H9 (cell line): ENCODE data around the gene RNF41. TPM values are rescaled to one million over a fixed set of nuclear protein-coding genes. Genes with fewer than 3 reads are reported as not detected.

ENCODE experiments used
- DNase-seq: peaks from one replicate; pipeline ENCODE4 v3.0.0-alpha.2; 2017
- H2AFZ ChIP-seq: one replicate; pipeline ENCODE4 v1.6.1; 2013; ENCODE audit warnings: mild to moderate bottlenecking, low read length, control low read depth, moderate library complexity
- H2AK5ac ChIP-seq: 2 replicates; pipeline ENCODE4 v1.6.1; 2013; ENCODE audit warnings: low read length, control low read depth, mixed read lengths; ENCODE audit not compliant: insufficient read length
- H2BK120ac ChIP-seq: one replicate; pipeline ENCODE4 v1.6.1; 2013; ENCODE audit warnings: low read depth, mild to moderate bottlenecking, low read length, control low read depth, inconsistent platforms; ENCODE audit not compliant: poor library complexity, severe bottlenecking
- H2BK12ac ChIP-seq: 2 replicates; pipeline ENCODE4 v1.6.1; 2013; ENCODE audit warnings: low read length, control low read depth, mixed read lengths, low read depth; ENCODE audit not compliant: insufficient read length
- H2BK15ac ChIP-seq: 2 replicates; pipeline ENCODE4 v1.6.1; 2013; ENCODE audit warnings: low read depth, low read length, control low read depth
- H2BK20ac ChIP-seq: one replicate; pipeline ENCODE4 v1.6.1; 2013; ENCODE audit warnings: low read depth, mild to moderate bottlenecking, low read length, control low read depth, inconsistent platforms; ENCODE audit not compliant: poor library complexity, severe bottlenecking
- H2BK5ac ChIP-seq: 2 replicates; pipeline ENCODE4 v1.6.1; 2013; ENCODE audit warnings: low read length, control low read depth, mixed read lengths; ENCODE audit not compliant: insufficient read length
- H3K14ac ChIP-seq: 2 replicates; pipeline ENCODE4 v1.6.1; 2013; ENCODE audit warnings: low read length, control low read depth; ENCODE audit not compliant: insufficient read depth
- H3K18ac ChIP-seq: 2 replicates; pipeline ENCODE4 v1.6.1; 2013; ENCODE audit warnings: low read depth, mild to moderate bottlenecking, mixed read lengths, low read length, control low read depth; ENCODE audit not compliant: insufficient read length
- H3K23ac ChIP-seq: 2 replicates; pipeline ENCODE4 v1.6.1; 2013; ENCODE audit warnings: low read length, control low read depth, mixed read lengths, low read depth; ENCODE audit not compliant: insufficient read length
- H3K23me2 ChIP-seq: 2 replicates; pipeline ENCODE4 v1.6.1; 2013; ENCODE audit warnings: low read depth, mild to moderate bottlenecking, mixed read lengths, low read length, control low read depth; ENCODE audit not compliant: insufficient read length, poor library complexity, severe bottlenecking
- H3K27ac ChIP-seq: 2 replicates; pipeline ENCODE4 v1.5.1; 2013; ENCODE audit warnings: low read length, control low read depth, mixed read lengths, low read depth; ENCODE audit not compliant: insufficient read length
- H3K27me3 ChIP-seq: 2 replicates; pipeline ENCODE4 v1.6.1; 2013; ENCODE audit warnings: low read length, control low read depth, inconsistent platforms; ENCODE audit not compliant: insufficient read depth
- H3K4ac ChIP-seq: 2 replicates; pipeline ENCODE4 v1.6.1; 2013; ENCODE audit warnings: low read depth, mild to moderate bottlenecking, control low read depth, inconsistent platforms, low read length, moderate library complexity
- H3K4me1 ChIP-seq: 2 replicates; pipeline ENCODE4 v1.6.1; 2013; ENCODE audit warnings: low read length, control low read depth, inconsistent platforms; ENCODE audit not compliant: insufficient read depth
- H3K4me2 ChIP-seq: 2 replicates; pipeline ENCODE4 v1.6.1; 2013; ENCODE audit warnings: low read length, control low read depth, mixed read lengths; ENCODE audit not compliant: insufficient read length, insufficient read depth
- H3K56ac ChIP-seq: 2 replicates; pipeline ENCODE4 v1.6.1; 2013; ENCODE audit warnings: low read depth, mild to moderate bottlenecking, mixed read lengths, low read length, control low read depth; ENCODE audit not compliant: insufficient read length
- H3K79me1 ChIP-seq: 2 replicates; pipeline ENCODE4 v1.6.1; 2013; ENCODE audit warnings: low read depth, mild to moderate bottlenecking, moderate library complexity, low read length, control low read depth, inconsistent platforms; ENCODE audit not compliant: insufficient read depth, poor library complexity, severe bottlenecking
- H3K79me2 ChIP-seq: 2 replicates; pipeline ENCODE4 v1.6.1; 2013; ENCODE audit warnings: low read length, control low read depth, inconsistent platforms; ENCODE audit not compliant: insufficient read depth
- H3K9ac ChIP-seq: 2 replicates; pipeline ENCODE4 v1.6.1; 2013; ENCODE audit warnings: low read length, control low read depth, mixed read lengths; ENCODE audit not compliant: insufficient read length; ENCODE audit errors: extremely low read depth
- H3K9me3 ChIP-seq: one replicate; pipeline ENCODE4 v1.6.1; 2013; ENCODE audit warnings: low read depth, low read length, inconsistent platforms; ENCODE audit not compliant: control insufficient read depth
- H3T11ph ChIP-seq: one replicate; pipeline ENCODE4 v1.6.1; 2013; ENCODE audit warnings: mild to moderate bottlenecking, low read length, control low read depth, inconsistent platforms
- H4K20me1 ChIP-seq: one replicate; pipeline ENCODE4 v1.6.1; 2013; ENCODE audit not compliant: control insufficient read depth, insufficient read length, insufficient read depth
- H4K5ac ChIP-seq: 2 replicates; pipeline ENCODE4 v1.6.1; 2013; ENCODE audit warnings: low read depth, mild to moderate bottlenecking, mixed read lengths, low read length, control low read depth; ENCODE audit not compliant: insufficient read length
- H4K8ac ChIP-seq: replicated peaks from 2 replicates; pipeline ENCODE4 v1.6.1; 2013; ENCODE audit warnings: low read length, control low read depth, mixed read lengths, low read depth; ENCODE audit not compliant: insufficient read length
- H4K91ac ChIP-seq: 2 replicates; pipeline ENCODE4 v1.6.1; 2013; ENCODE audit warnings: low read depth, mild to moderate bottlenecking, moderate library complexity, mixed read lengths, low read length, control low read depth; ENCODE audit not compliant: insufficient read length
- H3K27ac Mint-ChIP-seq, 3 experiments: 2 replicates in 2 of 3; 3 replicates in 1 of 3; pipeline ENCODE4 v1.8.0; 2020 to 2021; ENCODE audit warnings: mixed read lengths in 3 of 3, mild to moderate bottlenecking in 1 of 3, moderate library complexity in 1 of 3
- H3K27me3 Mint-ChIP-seq: 2 replicates; pipeline ENCODE4 v1.8.0; 2021; ENCODE audit warnings: low read depth, mild to moderate bottlenecking, moderate library complexity, mixed read lengths
- H3K36me3 Mint-ChIP-seq, 3 experiments: 2 replicates in 2 of 3; 3 replicates in 1 of 3; pipeline ENCODE4 v1.8.0; 2020 to 2021; ENCODE audit warnings: low read depth in 3 of 3, mixed read lengths in 3 of 3; ENCODE audit not compliant: insufficient read depth in 1 of 3
- H3K4me1 Mint-ChIP-seq, 2 experiments: 2 replicates each; pipeline ENCODE4 v1.8.0; 2020; ENCODE audit warnings: mixed read lengths in 2 of 2
- H3K4me3 Mint-ChIP-seq, 2 experiments: 2 replicates in 1 of 2; 3 replicates in 1 of 2; pipeline ENCODE4 v1.8.0; 2020 to 2021; ENCODE audit warnings: mild to moderate bottlenecking in 2 of 2, mixed read lengths in 2 of 2, moderate library complexity in 1 of 2
- H3K9me3 Mint-ChIP-seq, 2 experiments: 2 replicates in 1 of 2; 3 replicates in 1 of 2; pipeline ENCODE4 v1.8.0; 2020; ENCODE audit warnings: mild to moderate bottlenecking in 2 of 2, mixed read lengths in 2 of 2, moderate library complexity in 1 of 2
- CTCF ChIP-seq: fragments of 200-600 bp; sonication (generic); conservative IDR thresholded peaks from 3 replicates; pipeline ENCODE4 v1.8.0; 2021; ENCODE audit warnings: antibody characterized with exemption, mild to moderate bottlenecking
- WGBS: extraction: QIAGEN DNeasy Blood & Tissue Kit; methylation state at CpG from one replicate; pipeline ENCODE4 v1.1.7; 2013; ENCODE audit warnings: missing lambda C conversion rate, low lambda C conversion rate, mixed read lengths; ENCODE audit not compliant: insufficient read length; ENCODE audit errors: extremely low coverage; 5-methylcytosine and 5-hydroxymethylcytosine counted together
- total RNA-seq: library from RNA; stranded (reverse); gene quantifications from 2 replicates; pipeline ENCODE4 v1.2.1, GENCODE V29; 2021

The RNF41 gene
- total RNA-seq, 1 experiment from 2014 or later, result 60.8 TPM

GRCh38 chr12:56216461-56216860, 5.3 kb downstream of the RNF41 start:
- Histone ChIP-seq H2BK12ac (no peak overlapping the region), H3K18ac (no peak overlapping the region), H3K79me2 (no peaks in the 10 kb centered on the region; the same call in 1 of the 2 replicates), H3K79me1 (peaks cover 3% of the 10 kb centered on the region), H3K4me1 (no peaks in the 10 kb centered on the region), H2BK15ac (no peak overlapping the region), H2AK5ac (no peak overlapping the region), H3K9me3 (no peaks in the 10 kb centered on the region), H4K8ac (no peak overlapping the region), H2BK120ac (no peak overlapping the region), H3K27me3 (no peaks in the 10 kb centered on the region), H4K91ac (no peak overlapping the region), H4K20me1 (no peaks in the 10 kb centered on the region), H3K23me2 (peaks cover 8% of the 10 kb centered on the region), H3K4me2 (no peak overlapping the region), H3K14ac (no peak overlapping the region), H3K27ac (no peak overlapping the region), H2BK20ac (no peak overlapping the region), H3K9ac (no peak overlapping the region), H2AFZ (no peak overlapping the region), H2BK5ac (no peak overlapping the region), H3T11ph (no peak overlapping the region), H3K56ac (no peak overlapping the region), H4K5ac (no peak overlapping the region), H3K4ac (no peak overlapping the region), H3K23ac (no peak overlapping the region)
- Mint-ChIP-seq H3K4me1 (peaks cover 7 to 9% of the 10 kb centered on the region in 2 experiments), H3K4me3 (no peak overlapping the region), H3K27ac (peak overlapping the region; percentile 40 to 85 (median 50); a peak in 3 of 7 replicates), H3K9me3 (no peaks in the 10 kb centered on the region; a peak in 1 of 5 replicates), H3K27me3 (no peaks in the 10 kb centered on the region; the same call in 1 of the 2 replicates), H3K36me3 (peaks cover 36 to 60% (median 59%) of the 10 kb centered on the region in 3 experiments)
- no peak for TF ChIP-seq CTCF
- no peak for DNase-seq
- no CpG with 5 or more reads among the region's 3 CpGs for WGBS
